DOHH2 (cell line): ENCODE results near the gene NUP98.

Experiments used
- H3F3A ChIP-seq: fragments of 200-600 bp; sonication (generic), shearing (Covaris generic); 2 replicates; pipeline ENCODE4 v1.6.0; 2016; ENCODE audit warnings: antibody characterized with exemption, mild to moderate bottlenecking; ENCODE audit not compliant: control insufficient read depth, insufficient read depth
- H3K27ac ChIP-seq: fragments of 200-600 bp; sonication (generic); 2 replicates; pipeline ENCODE4 v1.5.1; 2014; ENCODE audit warnings: low read depth, mild to moderate bottlenecking, low read length, moderate library complexity
- H3K27me3 ChIP-seq: fragments of 200-600 bp; sonication (generic); 2 replicates; pipeline ENCODE4 v1.6.1; 2014; ENCODE audit warnings: mild to moderate bottlenecking, low read length, mixed read lengths; ENCODE audit not compliant: control insufficient read depth
- H3K36me3 ChIP-seq: fragments of 200-600 bp; sonication (generic); 2 replicates; pipeline ENCODE4 v1.6.1; 2014; ENCODE audit warnings: mild to moderate bottlenecking, low read length, moderate library complexity, mixed read lengths; ENCODE audit not compliant: control insufficient read depth
- H3K4me1 ChIP-seq: fragments of 200-600 bp; sonication (generic); 2 replicates; pipeline ENCODE4 v1.6.1; 2014; ENCODE audit warnings: mild to moderate bottlenecking, low read length, mixed read lengths; ENCODE audit not compliant: control insufficient read depth
- H3K4me2 ChIP-seq: fragments of 200-600 bp; sonication (generic); 2 replicates; pipeline ENCODE4 v1.6.0; 2014; ENCODE audit warnings: mild to moderate bottlenecking, low read length, moderate library complexity
- H3K4me3 ChIP-seq: fragments of 200-600 bp; sonication (generic); 2 replicates; pipeline ENCODE4 v1.5.1; 2014; ENCODE audit warnings: mild to moderate bottlenecking, low read length, mixed read lengths
- H3K79me2 ChIP-seq: fragments of 200-600 bp; sonication (generic); 2 replicates; pipeline ENCODE4 v1.6.1; 2014; ENCODE audit warnings: mild to moderate bottlenecking, low read length, mixed read lengths; ENCODE audit not compliant: control insufficient read depth
- H3K9me2 ChIP-seq: fragments of 200-600 bp; sonication (generic); replicated peaks from 2 replicates; pipeline ENCODE4 v1.6.1; 2014; ENCODE audit warnings: mild to moderate bottlenecking, low read length, mixed read lengths; ENCODE audit not compliant: control insufficient read depth
- H3K9me3 ChIP-seq: fragments of 200-600 bp; sonication (generic); 2 replicates; pipeline ENCODE4 v1.6.1; 2014; ENCODE audit warnings: antibody characterized with exemption, low read length, mixed read lengths; ENCODE audit not compliant: control insufficient read depth, insufficient read depth
- H4K20me1 ChIP-seq: fragments of 200-600 bp; sonication (generic); 2 replicates; pipeline ENCODE4 v1.6.0; 2014; ENCODE audit warnings: low read depth, mild to moderate bottlenecking, antibody characterized with exemption, low read length, moderate library complexity; ENCODE audit not compliant: control insufficient read depth, insufficient read depth
- EZH2phosphoT487 ChIP-seq: fragments of 200-600 bp; sonication (generic); IDR thresholded peaks from 2 replicates; pipeline ENCODE4 v1.6.1; 2017; ENCODE audit warnings: borderline replicate concordance, mild to moderate bottlenecking, antibody characterized with exemption, low read length, moderate library complexity, mixed read lengths
- TF ChIP-seq, protein P1 (sequence below): fragments of 200-600 bp; sonication (generic); IDR thresholded peaks from one replicate; pipeline ENCODE4 v1.5.1; 2014; ENCODE audit warnings: antibody characterized with exemption, mild to moderate bottlenecking, low read depth, low read length; ENCODE audit not compliant: poor library complexity, severe bottlenecking

The NUP98 gene

DNA sequence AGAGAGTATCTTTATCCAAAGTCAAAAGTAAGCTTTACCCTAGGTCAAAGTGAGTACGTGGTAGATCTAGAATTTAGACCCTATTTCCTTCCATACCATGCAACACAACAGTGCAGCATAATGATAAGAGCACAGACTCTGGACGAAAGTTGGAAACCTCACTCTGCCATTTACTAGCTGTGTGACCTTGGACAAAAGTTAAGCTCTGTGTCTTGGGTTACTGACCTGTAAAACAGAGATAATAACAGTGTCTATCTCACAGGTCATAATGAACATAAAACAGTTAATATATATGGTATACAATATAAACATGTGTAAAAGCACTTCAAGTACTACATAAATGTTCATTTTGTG is 112.6 kb downstream of the NUP98 start:
- Histone ChIP-seq H3F3A (no peaks in the 10 kb centered on the region), H3K4me3 (no peak overlapping the region), H3K36me3 (peaks cover 83% of the 10 kb centered on the region), H3K4me1 (no peaks in the 10 kb centered on the region), H4K20me1 (no peaks in the 10 kb centered on the region), H3K9me2 (no peaks in the 10 kb centered on the region), H3K27ac (no peak overlapping the region), H3K79me2 (no peaks in the 10 kb centered on the region), H3K4me2 (no peak overlapping the region), H3K27me3 (no peaks in the 10 kb centered on the region), H3K9me3 (no peaks in the 10 kb centered on the region)
- TF ChIP-seq, protein P1, sequence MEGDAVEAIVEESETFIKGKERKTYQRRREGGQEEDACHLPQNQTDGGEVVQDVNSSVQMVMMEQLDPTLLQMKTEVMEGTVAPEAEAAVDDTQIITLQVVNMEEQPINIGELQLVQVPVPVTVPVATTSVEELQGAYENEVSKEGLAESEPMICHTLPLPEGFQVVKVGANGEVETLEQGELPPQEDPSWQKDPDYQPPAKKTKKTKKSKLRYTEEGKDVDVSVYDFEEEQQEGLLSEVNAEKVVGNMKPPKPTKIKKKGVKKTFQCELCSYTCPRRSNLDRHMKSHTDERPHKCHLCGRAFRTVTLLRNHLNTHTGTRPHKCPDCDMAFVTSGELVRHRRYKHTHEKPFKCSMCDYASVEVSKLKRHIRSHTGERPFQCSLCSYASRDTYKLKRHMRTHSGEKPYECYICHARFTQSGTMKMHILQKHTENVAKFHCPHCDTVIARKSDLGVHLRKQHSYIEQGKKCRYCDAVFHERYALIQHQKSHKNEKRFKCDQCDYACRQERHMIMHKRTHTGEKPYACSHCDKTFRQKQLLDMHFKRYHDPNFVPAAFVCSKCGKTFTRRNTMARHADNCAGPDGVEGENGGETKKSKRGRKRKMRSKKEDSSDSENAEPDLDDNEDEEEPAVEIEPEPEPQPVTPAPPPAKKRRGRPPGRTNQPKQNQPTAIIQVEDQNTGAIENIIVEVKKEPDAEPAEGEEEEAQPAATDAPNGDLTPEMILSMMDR, result no peak
- no peak for TF ChIP-seq EZH2phosphoT487

DNA sequence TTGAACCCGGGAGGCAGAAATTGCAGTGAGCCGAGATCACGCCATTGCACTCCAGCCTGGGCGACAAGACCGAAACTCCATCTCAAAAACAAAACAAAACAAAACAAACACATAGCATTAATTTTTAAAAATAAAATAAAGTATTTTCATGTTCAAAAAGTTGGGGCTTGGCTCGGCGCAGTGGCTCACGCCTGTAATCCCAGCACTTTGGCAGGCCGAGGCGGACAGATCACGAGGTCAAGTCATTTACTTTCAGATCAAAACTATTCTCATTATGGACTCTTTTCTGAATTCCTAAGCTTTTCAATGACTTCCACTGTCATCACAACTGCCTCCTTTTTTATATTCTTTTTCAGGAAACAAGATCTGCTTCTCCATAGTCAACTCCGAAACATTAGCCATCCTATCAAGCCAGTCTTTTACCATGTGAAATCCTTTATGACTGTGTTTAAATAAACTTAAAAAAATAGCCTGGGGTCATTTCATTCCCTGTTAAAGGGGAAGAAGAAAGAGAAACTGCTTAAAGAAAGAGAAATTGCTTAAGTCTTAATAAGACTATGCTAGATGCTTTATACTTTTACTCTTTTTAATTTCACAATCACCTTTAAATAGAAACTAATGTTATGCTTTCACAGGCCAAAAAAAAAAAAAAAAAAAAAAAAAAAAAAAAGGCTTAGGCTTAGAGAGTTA is 113.1 kb downstream of the NUP98 start:
- no peaks in the 10 kb centered on the region for H3K4me1 ChIP-seq
- no peak overlapping the region for H3K4me2 ChIP-seq
- peaks cover 86% of the 10 kb centered on the region for H3K36me3 ChIP-seq
- H3K4me3 ChIP-seq, result no peak overlapping the region
- no peak overlapping the region for H3K27ac ChIP-seq
- no peaks in the 10 kb centered on the region for H3K79me2 ChIP-seq
- no peaks in the 10 kb centered on the region for H3K9me2 ChIP-seq
- no peak for TF ChIP-seq EZH2phosphoT487
- TF ChIP-seq, protein P1, result no peak
- H3K27me3 ChIP-seq, result no peaks in the 10 kb centered on the region
- no peaks in the 10 kb centered on the region for H3K9me3 ChIP-seq
- H3F3A ChIP-seq, result no peaks in the 10 kb centered on the region
- H4K20me1 ChIP-seq, result no peaks in the 10 kb centered on the region

DNA sequence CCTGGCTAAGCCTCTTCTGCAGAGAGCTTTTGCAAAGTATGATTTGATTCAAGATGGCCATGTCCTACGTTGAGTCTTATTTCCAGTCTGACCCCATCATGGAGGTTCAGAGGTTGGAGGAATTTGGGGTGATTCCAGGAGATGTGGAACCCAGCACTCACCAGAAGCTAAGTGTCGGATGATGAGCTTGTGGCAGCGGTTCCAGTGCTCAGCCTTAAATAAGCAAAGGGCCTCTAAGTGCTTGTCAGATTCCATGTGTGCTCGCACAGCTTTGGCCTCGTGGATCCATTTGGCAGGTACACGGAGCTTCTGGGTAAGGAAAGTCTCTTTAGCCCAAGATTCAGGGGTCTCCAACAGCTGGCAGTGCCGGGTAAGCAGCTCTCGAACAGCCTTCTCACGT is 114.3 kb downstream of the NUP98 start:
- no peaks in the 10 kb centered on the region for H3K9me3 ChIP-seq
- no peak overlapping the region for H3K4me3 ChIP-seq
- TF ChIP-seq EZH2phosphoT487, result no peak
- TF ChIP-seq, protein P1, result no peak
- H3K27me3 ChIP-seq, result no peaks in the 10 kb centered on the region
- no peaks in the 10 kb centered on the region for H4K20me1 ChIP-seq
- H3K36me3 ChIP-seq, result peaks cover 95% of the 10 kb centered on the region
- H3K27ac ChIP-seq, result no peak overlapping the region
- no peaks in the 10 kb centered on the region for H3K79me2 ChIP-seq
- H3K4me1 ChIP-seq, result no peaks in the 10 kb centered on the region
- no peaks in the 10 kb centered on the region for H3F3A ChIP-seq
- no peak overlapping the region for H3K4me2 ChIP-seq
- H3K9me2 ChIP-seq, result no peaks in the 10 kb centered on the region
